ENCODE measurements around the gene CORO1C.
"Not testable (repeated sequence)": the region's sequence is repeated elsewhere in the genome, so short reads cannot be mapped to it uniquely, and the experiment has no call there.

Gene CORO1C

DNA sequence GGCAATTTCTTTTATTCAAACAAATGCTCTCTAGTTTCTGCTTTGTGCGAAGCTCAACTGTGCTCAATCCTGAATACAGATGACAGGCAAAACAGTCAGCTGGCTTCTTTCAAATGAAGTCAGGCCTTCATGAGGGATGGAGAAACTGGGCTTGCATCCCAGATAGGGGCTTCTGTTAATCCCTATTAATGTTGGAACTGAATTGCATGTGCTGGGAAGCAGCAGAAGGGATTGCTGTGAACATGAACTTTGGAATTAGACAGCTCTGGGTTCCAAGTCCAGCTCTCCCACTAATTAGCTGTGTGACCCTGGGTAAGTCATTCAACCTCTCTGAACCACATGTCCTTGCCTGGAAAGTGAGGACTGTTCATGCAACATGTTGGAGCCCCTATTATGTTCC, 21.1 kb upstream of the CORO1C start:
- no peak for DNase-seq

DNA sequence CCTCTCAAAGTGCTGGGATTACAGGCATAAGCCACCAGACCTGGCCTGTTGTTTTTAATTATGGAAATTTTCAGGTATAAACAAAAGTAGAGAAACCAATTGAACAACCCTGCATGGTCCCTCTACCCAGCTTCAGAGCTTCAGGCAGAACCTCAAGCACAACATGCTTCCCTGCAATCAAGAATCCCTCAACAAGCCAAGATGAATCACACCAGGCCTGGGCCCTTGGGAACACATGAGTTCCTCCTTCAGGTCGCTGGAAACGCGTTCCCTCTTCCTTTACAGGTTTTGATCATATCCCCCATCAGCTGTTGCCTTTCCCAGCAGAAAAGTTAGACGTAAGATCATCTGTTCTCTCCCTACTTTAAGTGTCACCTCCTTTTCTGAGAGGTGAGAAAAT, 20.5 kb upstream of the CORO1C start:
- DNase-seq = no peak

DNA sequence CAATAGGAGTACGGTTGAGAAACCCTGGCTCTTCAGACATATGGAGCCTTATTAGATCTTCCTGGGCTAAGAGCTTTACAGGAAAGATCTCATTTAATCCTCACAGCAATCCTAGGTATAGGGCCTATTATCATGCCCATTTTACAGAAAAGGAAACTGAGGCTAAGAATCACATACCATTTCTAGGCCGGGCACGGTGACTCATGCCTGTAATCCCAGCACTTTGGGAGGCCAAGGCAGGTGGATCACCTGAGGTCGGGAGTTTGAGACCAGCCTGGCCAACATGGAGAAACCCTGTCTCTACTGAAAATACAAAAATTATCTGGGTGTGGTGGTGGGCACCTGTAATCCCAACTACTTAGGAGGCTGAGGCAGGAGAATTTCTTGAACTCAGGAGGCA, 19.7 kb upstream of the CORO1C start:
- not testable (repeated sequence) for DNase-seq

DNA sequence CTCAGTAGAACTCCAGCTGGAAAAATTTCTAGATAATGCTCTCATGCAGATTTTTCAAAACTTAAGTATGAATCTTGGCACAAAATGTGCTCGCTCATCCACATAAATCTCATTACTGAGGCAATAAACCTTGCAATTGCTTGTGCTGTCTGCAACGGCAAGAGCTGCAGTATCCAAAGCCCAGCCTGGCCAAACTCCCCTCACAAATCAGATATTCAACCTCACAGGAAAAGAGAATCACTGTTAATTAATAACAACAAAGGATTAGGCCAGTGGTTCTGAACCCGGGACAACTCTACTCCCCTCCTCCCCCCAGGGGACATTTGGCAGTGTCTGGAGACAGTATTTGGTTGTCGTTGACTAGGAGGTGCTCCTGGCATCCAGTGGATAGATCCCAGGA, 19.2 kb upstream of the CORO1C start:
- DNase-seq = no peak

DNA sequence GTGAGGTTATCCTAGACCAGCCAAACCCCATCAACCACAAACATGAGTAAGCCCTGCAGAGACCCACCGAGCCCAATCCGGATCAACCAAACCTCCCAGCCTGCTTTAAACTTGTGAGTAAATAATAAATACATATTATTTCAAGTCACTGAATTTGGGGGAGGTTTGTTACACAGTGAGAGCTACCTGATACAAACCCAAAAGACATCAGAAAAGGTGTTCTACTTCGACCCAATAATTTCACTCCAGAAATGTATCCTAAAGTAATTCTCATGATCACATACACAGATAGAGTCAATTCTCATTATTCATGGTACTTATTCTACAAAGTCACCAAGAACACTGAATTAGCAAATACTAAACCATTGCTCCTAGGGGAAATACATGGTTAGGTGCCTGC, 16.2 kb upstream of the CORO1C start:
- no peak for DNase-seq

DNA sequence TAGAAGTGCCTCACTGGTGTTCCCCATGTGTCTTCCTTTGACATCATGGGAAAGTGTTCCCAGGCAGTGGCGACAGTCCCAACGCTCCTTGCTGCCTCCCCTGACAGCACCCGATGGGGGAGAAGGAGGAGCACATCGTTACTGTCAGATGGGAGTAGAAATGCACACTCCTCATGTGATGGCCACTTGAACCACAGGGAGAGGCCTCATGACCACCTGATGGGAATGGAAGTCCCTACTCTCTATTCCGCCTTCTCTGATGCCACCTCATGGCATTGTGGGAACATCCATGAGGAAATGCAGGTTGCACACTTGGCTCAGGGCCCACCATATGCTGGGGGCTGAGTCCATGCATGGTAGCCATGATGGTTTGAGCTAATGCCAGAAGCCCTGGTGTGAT, 14.3 kb upstream of the CORO1C start:
- DNase-seq = no peak

DNA sequence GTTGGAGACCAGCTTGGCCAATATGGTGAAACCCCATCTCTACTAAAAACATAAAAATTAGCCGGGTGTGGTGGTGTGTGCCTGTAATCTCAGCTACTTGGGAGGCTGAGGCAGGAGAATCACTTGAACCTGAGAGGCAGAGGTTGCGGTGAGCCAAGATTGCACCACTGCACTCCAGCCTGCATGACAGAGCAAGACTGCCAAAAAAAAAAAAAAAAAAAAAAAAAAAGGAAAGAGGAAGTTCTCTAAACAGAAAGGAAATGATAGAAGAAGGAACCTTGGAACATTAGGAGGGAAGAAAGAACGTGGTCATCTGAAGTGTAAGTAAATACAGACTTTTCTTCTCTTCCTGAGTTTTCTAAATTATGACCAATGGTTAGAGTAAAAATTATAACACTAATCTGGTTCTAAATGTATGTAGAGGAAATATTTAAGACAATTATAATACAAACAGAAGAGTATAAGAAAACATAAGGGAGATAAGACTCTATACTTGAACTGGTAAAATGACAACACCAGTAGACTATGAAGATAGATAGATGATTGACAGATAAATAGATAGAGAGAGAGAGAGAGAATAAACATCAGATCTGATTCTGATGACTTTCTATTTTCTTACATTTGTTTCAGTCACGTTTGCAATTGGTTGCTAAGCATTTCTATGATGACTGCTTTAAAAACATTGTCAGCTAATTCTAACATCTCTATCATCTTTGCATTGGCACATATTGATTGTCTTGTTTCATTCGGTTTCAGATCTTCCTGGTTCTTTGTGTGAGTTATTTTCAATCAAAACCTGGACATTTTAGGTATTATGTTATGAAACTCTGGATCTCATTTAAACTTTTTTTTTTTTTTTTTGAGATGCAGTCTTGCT, 12.9 kb upstream of the CORO1C start:
- DNase-seq = no peak

DNA sequence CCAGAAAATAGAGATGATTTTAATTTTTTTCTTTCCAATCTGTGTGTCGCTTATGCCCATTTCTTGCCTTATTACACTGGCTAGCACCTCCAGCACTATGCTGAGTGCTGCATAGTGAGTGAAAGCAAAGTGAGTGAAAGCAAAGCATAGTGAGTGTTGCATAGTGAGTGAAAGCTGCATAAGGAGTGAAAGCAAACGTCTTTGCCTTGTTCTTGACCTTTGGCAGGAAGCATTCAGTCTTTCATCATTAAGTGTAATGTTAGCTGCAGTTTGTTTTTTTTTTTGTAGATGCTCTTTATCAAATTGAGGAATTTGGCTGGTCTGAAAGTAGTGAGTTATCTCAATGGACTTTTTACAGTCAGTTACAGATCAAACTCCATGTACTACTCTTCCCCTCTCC, 6.9 kb upstream of the CORO1C start:
- DNase-seq = no peak

DNA sequence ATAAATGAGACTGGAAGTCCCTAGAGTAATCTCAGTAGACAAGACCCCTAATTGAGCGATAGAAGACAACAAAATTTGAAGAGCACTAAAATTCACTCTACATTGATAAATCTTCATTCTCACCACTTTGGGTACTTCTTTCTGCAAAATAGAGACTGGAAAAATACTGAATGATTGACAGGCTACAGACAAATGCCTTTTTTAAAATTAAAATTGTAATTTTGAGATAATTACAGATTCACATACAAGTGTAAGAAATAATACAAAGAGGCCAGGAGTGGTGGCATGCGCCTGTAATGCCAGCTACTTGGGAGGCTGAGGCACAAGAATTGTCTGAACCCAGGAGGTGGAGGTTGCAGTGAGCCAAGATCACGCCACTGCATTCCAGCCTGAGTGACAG, 4.5 kb upstream of the CORO1C start:
- no peak for DNase-seq

DNA sequence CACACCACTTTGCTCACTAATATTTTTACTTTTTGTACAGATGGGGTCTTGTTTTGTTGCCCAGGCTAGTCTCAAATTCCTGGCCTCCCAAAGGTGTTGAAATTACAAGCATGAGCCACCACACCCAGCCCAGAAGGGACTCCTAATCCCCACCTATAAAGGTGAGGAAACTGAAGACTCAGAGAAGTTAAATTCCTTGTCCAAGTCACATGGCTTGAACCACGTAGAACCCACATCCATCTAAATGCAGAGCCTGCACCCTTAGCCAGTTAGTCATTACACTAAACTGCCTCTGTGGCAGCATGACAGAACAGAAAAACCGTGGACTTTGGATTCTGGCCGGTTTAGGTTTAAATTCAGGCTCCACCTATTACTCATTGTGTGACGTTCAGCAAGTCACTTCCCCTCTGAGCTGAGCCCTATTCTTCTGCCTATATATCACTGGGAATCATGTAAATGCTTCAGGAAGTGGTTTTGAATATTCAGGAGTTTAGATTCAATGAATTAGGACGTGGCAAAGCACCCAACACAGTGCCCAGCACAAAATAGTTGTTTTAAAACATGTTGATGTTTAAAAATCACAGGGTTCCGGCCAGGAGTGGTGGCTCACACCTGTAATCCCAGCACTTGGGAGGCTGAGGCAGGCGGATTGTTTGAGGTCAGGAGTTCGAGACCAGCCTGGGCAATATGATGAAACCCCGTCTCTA, 3.0 kb upstream of the CORO1C start:
- peak; percentile 16 for DNase-seq

DNA sequence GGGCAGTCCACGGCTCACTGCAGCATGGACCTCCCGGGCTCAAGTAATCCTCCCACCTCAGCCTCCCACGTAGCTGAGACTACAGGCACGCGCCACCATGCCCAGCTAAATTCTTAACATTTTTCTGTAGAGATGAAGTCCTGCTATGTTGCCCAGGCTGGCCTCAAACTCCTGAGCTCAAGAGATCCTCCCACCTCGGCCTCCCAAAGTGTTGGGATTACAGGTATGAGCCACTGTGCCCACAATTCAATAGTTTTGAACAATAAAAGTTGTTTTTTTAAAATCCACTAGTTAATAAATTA, 1.9 kb upstream of the CORO1C start:
- DNase-seq = not testable (repeated sequence)

DNA sequence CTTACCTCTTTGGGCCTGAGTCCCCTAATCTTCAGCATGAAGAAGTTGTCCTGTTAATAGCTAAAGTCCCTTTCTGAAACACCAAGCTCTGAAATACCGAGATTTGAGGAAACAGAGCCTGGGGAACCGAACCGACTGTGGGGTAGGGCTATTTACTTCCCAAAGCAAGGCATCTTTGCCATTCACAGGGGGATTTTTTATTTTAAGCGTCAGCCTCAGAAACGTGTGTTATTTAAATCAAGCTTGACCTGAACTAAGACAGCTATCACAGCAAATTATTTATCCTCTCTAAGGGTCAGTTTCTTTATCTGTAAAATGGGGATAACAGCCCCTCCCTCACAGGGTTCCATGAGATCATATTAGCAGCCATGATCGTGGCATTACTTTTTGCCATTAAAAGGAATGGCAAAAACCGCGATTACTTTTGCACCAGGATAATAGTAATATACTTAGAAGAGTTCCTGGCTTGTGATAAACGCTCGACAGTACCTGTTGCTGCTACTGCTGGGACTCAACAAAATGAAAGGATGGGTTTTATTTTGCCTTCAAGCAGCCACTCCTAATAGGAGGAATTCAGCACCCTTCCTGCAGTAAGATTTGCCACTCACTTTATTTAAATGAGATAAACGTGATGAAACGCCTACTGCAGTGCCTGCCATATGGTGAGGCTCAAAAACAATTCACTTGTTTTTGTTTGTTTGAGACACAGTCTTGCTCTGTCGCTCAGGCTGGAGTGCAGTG, 1.3 kb upstream of the CORO1C start:
- DNase-seq = no peak

DNA sequence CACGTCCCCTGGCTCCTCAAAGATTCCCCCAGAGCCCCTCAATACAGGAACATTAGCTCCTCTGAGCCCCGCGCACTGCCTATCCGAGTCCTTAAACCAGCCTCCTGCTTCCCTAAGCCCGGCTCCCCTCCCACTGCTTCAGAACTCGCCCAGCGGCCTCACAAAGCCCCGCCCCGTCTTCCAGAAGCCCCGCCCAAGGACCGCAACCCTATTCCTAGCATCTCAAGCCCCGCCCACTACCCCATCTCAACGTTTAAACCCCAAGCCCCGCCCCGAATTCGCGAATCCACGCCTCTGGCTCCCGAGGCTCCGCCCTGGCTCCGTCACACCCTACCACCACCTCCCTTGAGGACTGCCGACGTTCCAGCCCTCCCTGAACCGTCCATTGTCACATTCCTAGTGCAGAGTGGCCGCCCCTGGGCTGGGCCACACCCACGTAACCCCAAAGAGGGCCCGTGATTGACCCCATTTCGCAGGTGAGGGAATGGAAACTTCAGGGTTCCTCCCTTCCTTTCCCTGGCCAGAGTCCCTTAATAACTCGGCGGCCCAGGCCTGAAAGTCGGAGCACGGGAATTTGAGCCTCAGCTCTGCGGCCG, 646 bp upstream of the CORO1C start:
- DNase-seq = peak; percentile 97

DNA sequence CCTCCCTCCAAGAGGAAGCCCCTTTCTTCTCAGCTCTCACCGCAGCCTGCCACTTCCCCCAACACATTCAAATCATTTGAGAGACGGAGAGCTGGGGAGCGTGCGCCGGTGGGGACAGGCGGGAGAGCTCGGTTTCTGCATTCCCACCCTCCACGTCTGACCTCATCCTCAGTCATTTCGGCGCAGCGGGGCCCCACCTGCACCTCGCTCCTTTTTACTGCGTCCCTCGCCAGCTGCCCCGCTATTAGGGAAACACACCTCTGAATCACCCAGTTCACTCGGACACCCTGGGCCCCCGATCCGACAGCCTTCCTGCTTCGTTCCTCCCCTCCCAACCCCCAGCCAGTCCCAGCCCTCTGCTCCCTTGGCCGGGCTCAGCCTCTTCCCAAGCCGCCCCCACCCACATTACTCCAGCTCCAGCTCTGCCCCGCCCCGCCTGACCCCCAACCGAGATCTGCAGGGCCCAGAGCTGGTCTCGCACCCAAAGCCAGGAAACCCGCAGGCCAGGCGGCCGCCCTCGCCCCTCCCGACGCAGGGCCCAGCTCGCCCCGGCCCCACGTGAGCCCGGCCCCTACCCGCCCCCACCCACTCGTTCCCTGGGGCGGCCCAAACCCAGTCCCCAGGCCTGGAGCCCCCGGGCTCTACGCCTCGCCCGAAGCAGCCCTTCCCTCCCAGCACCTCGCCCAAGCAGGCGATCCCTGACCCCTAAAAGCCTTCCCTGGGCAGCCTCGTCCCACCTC, 783 bp downstream of the CORO1C start:
- DNase-seq = peak; percentile 72

DNA sequence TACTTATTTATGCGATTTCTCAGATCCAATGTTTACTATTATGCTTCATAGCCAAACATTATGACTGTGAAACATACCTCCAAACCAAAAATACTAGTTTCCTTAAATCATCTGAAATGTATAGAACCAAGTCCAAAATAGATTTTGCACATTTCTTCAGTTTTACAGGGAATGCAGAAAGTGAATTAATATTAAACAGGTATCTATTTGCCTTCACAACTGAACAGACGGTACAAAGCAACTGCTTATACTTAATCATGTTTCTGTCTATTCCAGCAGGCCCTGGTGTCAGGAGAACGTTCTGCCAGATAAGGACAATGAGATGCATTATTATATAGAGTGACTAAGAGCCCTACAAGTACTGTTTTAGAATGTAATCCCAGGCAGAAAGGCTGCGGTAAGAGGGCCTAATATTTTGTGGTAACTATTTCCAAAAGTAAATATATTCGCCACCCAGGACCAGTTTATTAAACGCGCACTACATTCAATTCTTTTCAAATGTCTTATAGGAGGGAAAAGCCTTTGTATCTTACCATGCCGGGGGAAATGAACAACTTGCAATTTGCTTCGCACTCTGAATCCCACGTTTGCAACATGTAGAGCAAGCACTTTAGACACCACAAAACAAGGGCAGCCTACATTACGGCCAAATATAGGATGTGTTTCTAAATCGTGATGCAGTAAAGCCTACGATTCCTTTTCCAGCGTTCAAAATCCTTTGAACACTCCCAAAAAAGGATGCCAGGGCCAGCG, 1.5 kb downstream of the CORO1C start:
- no peak for DNase-seq

DNA sequence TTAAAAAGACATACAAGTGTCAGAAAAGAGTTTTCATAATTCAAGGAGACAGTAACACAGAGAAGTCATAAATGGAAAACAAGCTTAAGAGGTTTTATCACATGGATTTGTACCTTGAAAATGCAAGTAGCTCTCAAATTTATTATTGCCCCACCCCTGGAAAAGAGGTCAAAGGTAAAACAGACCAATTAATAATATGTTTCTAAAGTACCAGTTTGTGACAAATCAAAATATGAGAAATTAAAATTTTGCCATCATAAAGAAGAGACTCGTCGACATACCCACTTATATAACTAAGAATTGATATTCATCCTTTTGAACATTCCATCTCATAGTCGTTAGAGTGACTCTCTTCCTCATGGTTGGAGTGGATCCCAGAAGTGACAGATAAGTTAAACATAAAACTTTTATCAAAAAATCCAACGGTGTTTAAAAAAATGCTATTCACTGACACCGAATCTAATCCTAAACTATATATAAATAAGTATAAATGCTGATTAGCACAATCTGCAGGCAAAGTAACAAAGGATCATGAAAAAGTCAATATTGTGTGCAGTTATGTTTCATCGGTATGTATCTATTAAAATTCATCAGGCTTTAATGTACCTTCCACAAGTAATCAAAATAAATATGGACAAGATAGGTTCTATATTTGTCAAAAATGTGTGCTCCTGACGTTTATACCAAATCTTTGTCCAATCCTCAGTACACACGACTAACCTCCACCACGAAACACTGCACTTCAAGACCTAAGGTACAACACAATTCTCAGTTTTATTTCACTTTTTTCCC, 2.3 kb downstream of the CORO1C start:
- DNase-seq = no peak

DNA sequence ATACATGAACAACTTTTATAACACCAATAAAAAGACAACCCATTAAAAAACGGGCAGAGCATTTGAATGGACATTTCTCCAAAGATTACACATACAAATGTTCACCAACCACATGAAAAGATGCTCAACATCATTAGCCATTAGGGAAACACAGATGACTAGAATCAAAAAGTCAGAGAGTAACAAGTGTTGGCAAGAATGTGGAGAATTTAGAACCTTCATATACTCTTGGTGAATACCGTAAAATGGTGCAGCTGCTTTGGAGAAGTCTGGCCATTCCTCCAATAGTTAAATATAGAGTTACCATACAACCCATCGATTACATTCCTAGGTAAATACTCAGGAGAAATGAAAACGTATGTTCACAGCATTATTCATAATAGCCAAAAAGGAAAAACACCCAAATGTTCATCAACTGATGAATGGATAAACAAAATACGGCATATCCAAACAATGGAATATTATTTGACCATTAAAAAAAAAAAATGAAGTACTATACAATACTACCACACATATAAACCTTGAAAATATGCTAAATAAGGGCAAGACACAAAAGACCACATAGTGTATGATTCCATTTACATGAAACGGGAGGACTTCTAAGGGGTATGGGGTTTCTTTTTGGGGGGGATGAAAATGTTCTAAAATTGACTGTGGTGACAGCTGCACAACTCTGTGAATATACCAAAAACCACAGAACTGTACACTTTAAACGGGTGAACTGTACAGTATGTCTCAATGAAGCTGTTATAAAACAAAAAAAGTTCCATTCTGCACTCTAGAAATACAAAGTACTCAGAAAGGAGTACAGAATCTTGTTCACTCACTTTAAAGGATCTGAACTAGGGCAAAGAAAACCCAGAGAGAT, 3.2 kb downstream of the CORO1C start:
- no peak for DNase-seq

DNA sequence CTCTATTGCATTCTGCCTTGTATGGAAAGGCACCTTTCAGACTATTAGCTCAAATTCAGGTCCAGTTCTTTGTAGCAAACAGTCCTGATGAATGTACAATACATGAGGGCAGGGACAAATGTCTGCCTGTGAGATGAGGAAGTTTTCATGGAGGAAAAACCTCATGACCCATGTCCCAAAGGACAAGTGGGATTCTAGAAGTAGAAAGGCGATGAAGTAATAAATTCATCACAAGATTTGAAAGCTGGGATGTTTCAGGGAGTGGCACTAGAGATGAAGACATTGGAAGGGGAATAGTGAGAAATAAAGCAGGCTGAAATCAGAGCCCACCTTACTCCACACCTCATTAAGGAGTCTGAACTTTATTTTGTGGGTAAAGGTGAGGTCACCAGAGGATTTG, 4.2 kb downstream of the CORO1C start:
- no peak for DNase-seq

DNA sequence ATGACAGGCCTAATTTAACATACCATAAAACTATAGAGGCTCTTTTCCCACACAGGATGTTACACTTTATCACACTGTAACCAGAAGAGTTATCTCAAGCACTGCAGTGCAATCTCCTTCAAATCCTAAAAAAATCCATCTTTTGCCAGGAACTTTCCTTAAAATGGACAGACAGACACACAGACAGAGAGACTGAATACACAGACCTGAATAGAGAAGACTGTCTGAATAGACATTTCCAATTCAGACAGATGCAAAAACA, 6.5 kb downstream of the CORO1C start:
- DNase-seq = no peak

All from T1000 (cell line).